HEK293T (cell line): ENCODE results near the gene GAREM1.
"Not testable (repeated sequence)": the region's sequence is repeated elsewhere in the genome, so short reads cannot be mapped to it uniquely, and the experiment has no call there.

Source experiments
- CTCF ChIA-PET: fragments of 350-600 bp; formaldehyde crosslinking; extraction: SDS; loops from one replicate; lab custom pipeline; 2021; ENCODE audit warnings: antibody characterized with exemption, inconsistent platforms; lab: Yijun Ruan, JAX
- POLR2A ChIA-PET: fragments of 350-600 bp; formaldehyde crosslinking; extraction: SDS; loops from one replicate; lab custom pipeline; 2020; ENCODE audit warnings: antibody characterized with exemption, inconsistent platforms; lab: Yijun Ruan, JAX
- DNase-seq: peaks from one replicate; pipeline ENCODE4 v3.0.0; 2012; ENCODE audit warnings: mixed read lengths; ENCODE audit errors: extremely low spot score
- ARNT ChIP-seq: fragments of 450-650 bp; IDR thresholded peaks from 2 replicates; pipeline ENCODE4 v1.6.1; 2017; ENCODE audit warnings: mild to moderate bottlenecking
- BHLHE40 ChIP-seq: fragments of 450-650 bp; IDR thresholded peaks from 2 replicates; pipeline ENCODE4 v1.6.1; 2016; ENCODE audit warnings: mild to moderate bottlenecking, moderate library complexity, borderline replicate concordance
- CTBP1 ChIP-seq: fragments of 450-650 bp; IDR thresholded peaks from 2 replicates; pipeline ENCODE4 v1.6.1; 2016; ENCODE audit warnings: borderline replicate concordance
- ELF4 ChIP-seq: fragments of 450-650 bp; IDR thresholded peaks from 2 replicates; pipeline ENCODE4 v1.6.1; 2017; ENCODE audit warnings: antibody characterized with exemption
- FOXA1 ChIP-seq: fragments of 450-650 bp; IDR thresholded peaks from 2 replicates; pipeline ENCODE4 v1.6.1; 2016; ENCODE audit warnings: mild to moderate bottlenecking
- FOXK2 ChIP-seq: fragments of 450-650 bp; IDR thresholded peaks from 2 replicates; pipeline ENCODE4 v1.6.1; 2016; ENCODE audit warnings: mild to moderate bottlenecking
- FOXM1 ChIP-seq: fragments of 450-650 bp; IDR thresholded peaks from 2 replicates; pipeline ENCODE4 v1.6.1; 2017; ENCODE audit warnings: mild to moderate bottlenecking, borderline replicate concordance
- HDGF ChIP-seq: fragments of 450-650 bp; IDR thresholded peaks from 2 replicates; pipeline ENCODE4 v1.6.1; 2017; ENCODE audit warnings: antibody characterized with exemption, borderline replicate concordance
- L3MBTL2 ChIP-seq: fragments of 450-650 bp; conservative IDR thresholded peaks from 2 replicates; pipeline ENCODE4 v1.6.1; 2016; ENCODE audit warnings: mild to moderate bottlenecking
- LEF1 ChIP-seq: fragments of 450-650 bp; IDR thresholded peaks from 2 replicates; pipeline ENCODE4 v1.6.1; 2017; ENCODE audit warnings: mild to moderate bottlenecking, borderline replicate concordance
- NFRKB ChIP-seq: fragments of 450-650 bp; IDR thresholded peaks from 2 replicates; pipeline ENCODE4 v1.6.1; 2016; ENCODE audit warnings: mild to moderate bottlenecking, moderate library complexity
- SP1 ChIP-seq: fragments of 450-650 bp; IDR thresholded peaks from 2 replicates; pipeline ENCODE4 v1.6.1; 2017
- SUZ12 ChIP-seq: fragments of 450-650 bp; IDR thresholded peaks from 2 replicates; pipeline ENCODE4 v1.6.1; 2016; ENCODE audit warnings: mild to moderate bottlenecking
- TARDBP ChIP-seq: fragments of 450-650 bp; IDR thresholded peaks from 2 replicates; pipeline ENCODE4 v1.6.1; 2016
- ZNF384 ChIP-seq: fragments of 450-650 bp; IDR thresholded peaks from 2 replicates; pipeline ENCODE4 v1.6.1; 2016
- TF ChIP-seq, protein P1 (sequence below): fragments of 450-650 bp; IDR thresholded peaks from 2 replicates; pipeline ENCODE4 v1.6.1; 2016

GAREM1 gene

DNA sequence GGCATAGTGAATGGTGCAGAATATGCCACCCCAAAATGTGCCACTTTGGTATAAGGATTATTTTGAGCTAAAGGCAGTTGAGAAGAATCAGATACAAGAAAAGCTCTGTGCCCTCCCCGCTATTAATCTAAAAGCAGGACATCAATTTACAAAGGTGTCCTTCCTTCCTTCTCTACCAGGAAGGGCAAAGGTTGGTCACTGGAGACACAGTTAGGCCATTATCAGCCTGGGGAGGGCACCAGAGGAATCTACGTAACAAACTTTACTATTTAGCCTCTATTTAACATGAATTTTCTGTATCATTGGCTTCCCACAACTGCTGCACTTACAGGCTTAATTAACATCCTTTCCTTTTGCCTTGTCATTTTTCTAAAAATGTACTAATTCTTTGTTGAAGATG, 228.3 kb downstream of the GAREM1 start:
- POLR2A ChIA-PET = interaction anchor here (1.2 kb wide), 1 partner anchor 10 kb away, joined by 3 read pairs; no protein-coding TSS in a partner anchor
- DNase-seq = no peak
- no peak for TF ChIP-seq ARNT
- no peak for TF ChIP-seq NFRKB
- TF ChIP-seq SUZ12 = no peak
- no peak for TF ChIP-seq FOXA1
- no peak for TF ChIP-seq ZNF384
- no peak for TF ChIP-seq CTBP1
- TF ChIP-seq LEF1 = no peak
- no peak for TF ChIP-seq BHLHE40
- CTCF ChIA-PET = no interaction called here

GRCh38 chr18:32238635-32239268, 231.9 kb downstream of the GAREM1 start:
- TF ChIP-seq LEF1 (no peak), BHLHE40 (no peak), FOXK2 (no peak), ARNT (no peak), CTBP1 (no peak), SUZ12 (no peak), ELF4 (no peak), TARDBP (no peak), SP1 (no peak)
- DNase-seq = no peak
- ChIA-PET POLR2A (no interaction called here), CTCF (interaction anchor here (0.6 kb wide), 1 partner anchor 10 kb away, joined by 5 read pairs; no protein-coding TSS in a partner anchor)

- DNase-seq = no peak
- no peak for TF ChIP-seq SUZ12
- TF ChIP-seq LEF1 = no peak
- no peak for TF ChIP-seq L3MBTL2
- POLR2A ChIA-PET = no interaction called here
- CTCF ChIA-PET = interaction anchor here (1.2 kb wide), 1 partner anchor 317 kb away, joined by 3 read pairs; no protein-coding TSS in a partner anchor
These were observed 233.6 kb downstream of the GAREM1 start for GRCh38 chr18:32237049-32237448.

GRCh38 chr18:32233348-32233747, 237.3 kb downstream of the GAREM1 start:
- CTCF ChIA-PET = interaction anchor here (0.6 kb wide), 1 partner anchor 318 kb away, joined by 4 read pairs; no protein-coding TSS in a partner anchor
- DNase-seq, POLR2A ChIA-PET: not testable (repeated sequence)

GRCh38 chr18:32219431-32220018, 251.2 kb downstream of the GAREM1 start:
- POLR2A ChIA-PET = interaction anchor here (0.9 kb wide), 1 partner anchor 251 kb away, joined by 3 read pairs; the partner anchor contains the start of gene GAREM1
- DNase-seq = no peak
- CTCF ChIA-PET = interaction anchor here (0.6 to 1.1 kb wide), 4 partner anchors 10 to 470 kb away, joined by 3 to 5 read pairs (median 3); no protein-coding TSS in a partner anchor
- TF ChIP-seq L3MBTL2 (no peak), LEF1 (no peak), SUZ12 (no peak), SP1 (no peak), HDGF (no peak)
- TF ChIP-seq, protein P1, sequence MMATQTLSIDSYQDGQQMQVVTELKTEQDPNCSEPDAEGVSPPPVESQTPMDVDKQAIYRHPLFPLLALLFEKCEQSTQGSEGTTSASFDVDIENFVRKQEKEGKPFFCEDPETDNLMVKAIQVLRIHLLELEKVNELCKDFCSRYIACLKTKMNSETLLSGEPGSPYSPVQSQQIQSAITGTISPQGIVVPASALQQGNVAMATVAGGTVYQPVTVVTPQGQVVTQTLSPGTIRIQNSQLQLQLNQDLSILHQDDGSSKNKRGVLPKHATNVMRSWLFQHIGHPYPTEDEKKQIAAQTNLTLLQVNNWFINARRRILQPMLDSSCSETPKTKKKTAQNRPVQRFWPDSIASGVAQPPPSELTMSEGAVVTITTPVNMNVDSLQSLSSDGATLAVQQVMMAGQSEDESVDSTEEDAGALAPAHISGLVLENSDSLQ = no peak

DNA sequence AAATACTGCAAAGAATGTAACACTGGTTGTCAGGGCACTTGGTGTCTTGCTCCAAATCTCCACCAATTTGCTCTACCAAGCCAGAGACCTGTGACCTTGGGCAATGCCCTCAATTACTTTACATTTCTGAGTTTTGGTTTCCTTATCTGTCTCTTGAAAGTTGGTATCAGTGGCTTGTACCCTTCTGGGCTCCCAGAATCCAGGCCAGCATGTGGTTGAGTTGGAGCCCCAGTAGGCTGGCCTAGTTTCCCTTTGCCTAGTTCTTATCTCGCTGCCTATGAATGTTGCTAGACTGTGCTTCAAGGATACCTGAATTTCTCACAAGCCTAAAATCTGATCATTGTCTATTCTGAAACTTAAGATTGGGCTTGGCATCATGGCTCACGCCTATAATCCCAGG, 254.3 kb downstream of the GAREM1 start:
- POLR2A ChIA-PET = no interaction called here
- CTCF ChIA-PET = no interaction called here
- DNase-seq = no peak
- TF ChIP-seq, protein P1 = no peak
- no peak for TF ChIP-seq FOXM1
- no peak for TF ChIP-seq FOXA1

DNA sequence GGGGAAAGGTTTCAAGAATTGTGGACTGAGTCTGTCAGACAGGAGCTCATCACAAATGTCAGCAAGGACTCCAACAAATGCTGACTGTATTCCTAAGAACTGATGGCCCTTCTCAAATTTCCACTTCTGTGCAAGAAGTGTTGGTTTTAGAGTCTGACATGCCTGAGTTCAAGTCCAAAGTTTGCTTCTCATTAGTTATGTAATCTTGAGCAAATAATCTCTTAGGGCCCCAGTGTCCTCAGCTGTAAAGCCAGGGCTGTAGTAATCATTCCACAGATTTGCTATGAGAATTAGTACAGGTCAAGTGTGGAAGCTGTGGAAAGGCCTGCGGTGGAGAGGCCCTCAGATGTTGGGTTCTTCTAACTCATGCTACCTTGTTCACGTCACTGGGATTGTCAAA, 257.0 kb downstream of the GAREM1 start:
- CTCF ChIA-PET = no interaction called here
- POLR2A ChIA-PET = no interaction called here
- DNase-seq = no peak
- TF ChIP-seq SP1 (no peak), ZNF384 (no peak), L3MBTL2 (no peak), TARDBP (no peak), FOXA1 (no peak), FOXM1 (no peak)
